Endometrial microvascular endothelial cells (primary cell): ENCODE results near the gene DAPP1. TPM values are rescaled to one million over a fixed set of nuclear protein-coding genes. Genes with fewer than 3 reads are reported as not detected.
"Not testable (repeated sequence)": the region's sequence is repeated elsewhere in the genome, so short reads cannot be mapped to it uniquely, and the experiment has no call there.

Source experiments
- in situ Hi-C: cut with HindIII; loops from 2 replicates; pipeline ENCODE4 v1.10.0; 2017; ENCODE audit warnings: low sequenced_read_pairs, low pct_unique_long_range_greater_than_20kb; ENCODE audit errors: inconsistent ontology term
- total RNA-seq: library from RNA; depleted of rRNA; stranded (reverse); fragments of >200 nt; gene quantifications from one replicate; pipeline ENCODE4 v1.2.3, GENCODE V29; 2015; ENCODE audit errors: inconsistent ontology term

Gene DAPP1
- total RNA-seq, 1 donor from 2014 or later, result not detected

DNA sequence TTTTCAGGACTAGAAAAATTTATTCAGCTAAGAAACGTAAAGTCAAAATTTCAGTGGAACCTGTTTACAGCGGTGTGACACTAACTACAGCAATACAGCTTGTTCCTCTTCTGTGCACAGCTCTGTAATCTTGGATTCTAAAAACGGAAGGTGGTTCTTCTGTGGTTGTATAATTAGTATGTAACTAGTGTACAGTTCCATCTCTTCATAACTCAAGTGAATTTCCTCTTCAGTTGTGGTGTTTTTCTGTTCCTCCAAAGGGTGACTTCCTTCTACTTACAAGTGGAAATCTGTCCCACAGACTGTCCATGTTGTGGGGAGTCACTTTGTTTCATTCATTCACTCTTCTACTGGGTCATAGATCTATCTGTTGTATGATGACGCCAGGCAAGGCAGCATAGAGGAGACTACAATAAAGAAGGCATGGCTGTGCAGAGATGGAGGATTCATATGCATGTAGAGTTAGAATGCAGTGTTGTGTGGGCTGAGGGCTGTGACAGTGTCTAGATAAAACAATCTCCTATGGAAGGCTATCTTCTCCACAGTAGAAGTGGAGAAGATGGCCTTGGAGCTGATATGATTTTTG, 5.4 kb downstream of the DAPP1 start:
- in situ Hi-C loops, result no loop called here

DNA sequence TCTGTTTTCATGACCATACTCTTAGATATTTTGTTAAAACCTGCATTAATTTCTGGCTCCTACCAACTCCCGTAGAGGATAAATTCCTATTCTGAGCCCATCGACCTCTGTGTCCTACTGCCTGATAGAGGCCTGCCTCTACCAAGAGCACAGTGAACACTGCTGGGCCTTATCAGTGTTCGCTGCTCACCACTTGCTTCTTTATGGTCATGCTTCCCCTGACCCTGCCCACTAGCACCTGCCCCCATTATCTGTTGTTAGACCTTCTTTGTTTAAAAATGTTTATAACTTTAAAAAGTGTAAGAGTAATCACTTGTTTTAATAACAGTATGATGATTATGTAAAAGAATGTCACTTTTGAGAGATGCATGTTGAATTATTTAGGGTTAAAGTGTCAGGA, 6.1 kb downstream of the DAPP1 start:
- in situ Hi-C loops, result no loop called here

DNA sequence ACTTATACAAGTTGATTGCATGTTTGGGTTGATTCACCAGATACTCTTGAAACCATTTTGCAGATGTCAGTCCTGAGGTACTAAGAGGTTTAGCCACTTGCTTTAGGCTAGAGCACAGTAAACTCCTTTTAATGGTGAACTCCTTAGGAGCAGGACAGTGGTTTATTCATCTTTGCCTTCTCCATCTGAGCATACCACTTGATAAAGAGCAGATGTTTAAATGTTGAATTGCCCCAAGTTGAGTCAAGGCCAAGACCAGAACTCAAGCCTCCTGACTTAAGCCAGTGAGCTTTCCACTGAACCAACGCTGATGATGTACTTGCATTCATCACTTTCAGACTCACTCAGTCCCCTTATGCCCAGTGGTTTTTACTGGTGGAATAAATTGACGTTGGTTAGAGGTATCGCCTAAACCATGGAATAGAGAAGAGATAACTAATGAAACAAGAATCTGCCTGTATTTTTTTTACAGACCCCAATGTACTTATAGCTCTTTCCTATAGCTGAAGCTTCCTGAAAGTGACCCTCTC, 7.5 kb downstream of the DAPP1 start:
- in situ Hi-C loops, result no loop called here

GRCh38 chr4:99825272-99825671, 8.6 kb downstream of the DAPP1 start:
- in situ Hi-C loops, result no loop called here

DNA sequence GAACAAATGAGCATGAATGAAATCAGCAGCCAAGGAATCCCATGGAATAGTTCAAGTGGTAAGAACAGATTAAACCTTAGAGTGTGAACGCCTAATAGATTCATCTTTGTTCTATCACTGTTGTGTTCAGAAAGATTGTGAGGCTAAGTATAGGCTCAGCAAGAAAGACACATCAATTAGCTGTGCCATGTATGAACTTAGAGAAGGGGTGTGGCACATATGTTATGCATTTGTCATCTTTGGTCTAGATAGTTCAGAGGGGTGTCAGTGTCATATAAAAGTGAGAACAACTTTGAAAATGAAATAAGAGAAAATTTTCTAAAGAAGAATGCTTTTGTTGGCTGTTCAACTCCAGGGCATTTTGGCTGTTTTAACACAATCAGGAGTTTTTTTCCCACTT, 9.4 kb downstream of the DAPP1 start:
- in situ Hi-C loops, result no loop called here

DNA sequence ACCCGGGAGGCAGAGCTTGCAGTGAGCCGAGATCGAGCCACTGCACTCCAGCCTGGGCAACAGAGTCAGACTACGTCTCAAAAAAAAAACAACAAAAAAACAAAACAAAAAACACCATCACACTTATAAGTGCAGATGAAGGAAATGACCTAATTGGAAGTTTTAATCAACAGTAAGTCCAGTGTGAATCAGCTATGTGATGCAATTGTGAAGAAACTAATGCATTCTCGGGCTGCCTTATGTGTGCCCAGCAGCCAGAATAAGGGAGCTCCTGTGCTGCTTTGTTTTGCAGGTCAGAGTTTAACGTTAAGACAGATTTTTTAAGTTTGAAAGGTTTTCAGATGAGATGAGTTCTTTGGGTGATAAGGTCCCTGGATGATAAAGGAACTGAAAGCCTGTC, 10.8 kb downstream of the DAPP1 start:
- in situ Hi-C loops, result no loop called here

GRCh38 chr4:99827857-99828256, 11.2 kb downstream of the DAPP1 start:
- in situ Hi-C loops, result no loop called here

GRCh38 chr4:99828477-99828876, 11.8 kb downstream of the DAPP1 start:
- in situ Hi-C loops, result no loop called here

DNA sequence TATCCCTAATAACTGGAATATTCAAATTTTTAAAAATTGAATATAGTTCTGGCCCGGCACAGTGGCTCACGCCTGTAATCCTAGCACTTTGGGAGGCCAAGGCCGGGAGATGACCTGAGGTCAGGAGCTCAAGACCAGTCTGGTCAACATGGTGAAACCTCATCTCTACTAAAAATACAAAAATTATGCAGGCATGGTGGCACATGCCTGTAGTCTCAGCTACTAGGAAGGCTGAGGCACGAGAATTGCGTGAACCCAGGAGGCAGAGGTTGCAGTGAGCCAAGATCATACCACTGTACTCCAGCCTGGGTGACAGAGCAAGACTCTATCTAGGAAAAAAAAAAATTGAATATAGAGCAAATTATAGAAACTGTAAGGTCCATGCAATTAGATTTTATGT, 13.4 kb downstream of the DAPP1 start:
- in situ Hi-C loops, result not testable (repeated sequence)

GRCh38 chr4:99832321-99832720, 15.7 kb downstream of the DAPP1 start:
- in situ Hi-C loops, result no loop called here

DNA sequence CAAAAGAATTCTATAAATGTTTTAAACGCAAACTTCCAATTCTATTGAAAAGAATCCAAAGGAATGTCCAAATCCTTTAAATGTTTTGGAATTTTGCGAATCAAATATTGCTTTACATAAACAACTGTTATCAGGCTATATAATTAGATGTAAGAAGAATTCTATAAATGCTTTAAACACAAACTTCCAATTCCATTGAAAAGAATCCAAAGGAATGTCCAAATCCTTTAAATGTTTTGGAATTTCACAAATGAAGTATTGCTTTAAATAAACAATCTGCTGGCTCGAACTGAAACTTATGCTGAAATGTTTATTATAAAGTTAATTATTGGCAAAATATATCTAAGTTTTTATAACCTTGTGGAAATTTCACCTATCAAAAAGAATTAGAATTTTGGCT, 16.1 kb downstream of the DAPP1 start:
- in situ Hi-C loops, result no loop called here

- in situ Hi-C loops, result no loop called here
Observed at GRCh38 chr4:99833756-99834155, 17.1 kb downstream of the DAPP1 start.

DNA sequence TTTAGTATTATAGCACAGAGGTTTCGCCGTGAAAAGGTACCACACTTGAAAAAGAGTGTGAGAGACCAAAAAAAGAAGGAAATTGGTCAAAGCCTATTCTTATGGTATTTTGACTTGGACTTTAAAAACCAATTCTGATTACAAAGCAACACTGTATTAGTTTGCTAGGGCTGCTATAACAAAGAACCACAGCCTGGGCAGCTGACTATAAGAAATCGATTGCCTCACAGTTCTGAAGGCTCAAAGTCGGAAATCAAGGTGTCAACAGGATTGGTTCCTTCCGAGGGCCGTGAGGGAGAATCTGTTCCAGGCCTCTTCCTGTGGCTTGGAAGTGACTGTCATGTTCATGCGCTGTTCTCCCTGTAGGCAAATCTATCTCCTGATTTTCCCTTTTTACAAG, 17.9 kb downstream of the DAPP1 start:
- in situ Hi-C loops, result no loop called here

DNA sequence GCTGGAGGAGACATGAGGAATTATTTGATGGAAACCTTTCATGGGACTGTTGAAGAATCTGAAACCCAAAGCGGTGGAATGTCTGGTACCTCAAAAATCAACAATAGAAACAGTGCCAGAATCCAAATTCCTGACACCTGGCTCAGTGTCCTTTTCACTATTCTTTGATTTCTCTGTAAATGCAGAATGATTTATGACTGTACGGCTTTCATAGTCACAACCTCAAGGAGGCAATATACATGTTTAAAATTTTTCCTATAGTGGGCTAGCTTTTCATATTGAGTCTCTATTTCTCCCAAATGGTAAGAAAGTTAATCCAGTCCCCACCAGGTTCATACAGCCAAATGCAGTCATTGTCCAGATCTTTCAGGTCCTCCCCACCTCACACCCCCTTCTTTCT, 19.3 kb downstream of the DAPP1 start:
- in situ Hi-C loops, result no loop called here

DNA sequence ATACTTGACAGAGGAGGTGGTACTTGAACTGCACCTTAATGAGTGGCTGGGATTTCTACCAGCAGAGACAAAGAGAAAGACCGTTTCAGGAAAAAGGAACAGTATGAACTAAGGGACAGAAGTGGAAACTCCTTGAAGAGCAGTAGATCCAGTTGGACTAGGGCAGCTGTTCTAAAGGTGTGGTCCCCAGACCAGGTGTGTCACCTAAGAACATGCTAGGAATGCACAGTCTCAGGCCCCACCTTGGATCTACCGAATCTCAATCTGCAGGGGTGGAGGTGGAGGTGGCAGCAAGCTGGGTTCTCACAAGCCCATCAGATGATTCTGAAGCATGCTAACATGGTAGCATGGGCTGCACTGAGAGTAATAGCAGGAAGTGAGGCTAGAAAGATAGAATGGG, 22.3 kb downstream of the DAPP1 start:
- in situ Hi-C loops, result no loop called here

- in situ Hi-C loops, result no loop called here
Observed at GRCh38 chr4:99841129-99841528, 24.5 kb downstream of the DAPP1 start.

DNA sequence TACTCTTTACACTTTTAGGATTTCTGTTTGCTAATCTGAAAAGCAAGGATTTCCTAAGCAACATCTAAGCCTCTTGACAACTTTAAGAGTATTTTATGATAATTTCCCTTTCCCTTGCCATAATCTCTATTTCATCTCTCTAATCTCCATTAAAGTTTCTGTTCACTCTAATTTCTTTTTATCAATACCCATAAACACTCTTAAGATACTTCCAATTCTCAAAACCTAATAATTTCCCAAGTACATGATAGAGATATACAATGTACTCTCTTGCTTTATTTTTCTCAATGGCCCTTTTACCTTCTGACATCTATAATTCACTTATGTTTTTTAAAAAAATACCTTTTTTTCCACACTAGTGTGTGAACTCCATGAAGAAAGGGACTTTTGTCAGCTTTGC, 26.8 kb downstream of the DAPP1 start:
- in situ Hi-C loops, result no loop called here

DNA sequence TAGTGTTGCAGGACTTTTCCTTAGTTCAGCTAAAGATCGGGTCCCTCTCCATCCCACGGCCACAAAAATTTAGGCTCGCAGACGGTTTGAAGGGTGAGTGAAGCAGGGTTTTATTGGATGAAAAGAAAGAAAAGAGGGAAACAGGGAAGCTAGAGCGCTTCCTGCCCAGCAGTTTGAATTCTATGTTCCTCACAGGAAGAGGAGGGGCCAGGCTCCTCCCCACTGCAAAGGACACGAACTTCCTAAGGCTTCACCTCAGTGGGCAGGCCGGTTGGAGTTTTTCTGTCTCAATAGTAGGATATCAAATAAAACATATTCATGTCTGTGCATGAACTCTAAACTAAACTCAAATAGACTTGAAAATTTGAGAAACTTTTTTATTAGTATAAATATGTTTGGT, 27.4 kb downstream of the DAPP1 start:
- in situ Hi-C loops, result no loop called here

DNA sequence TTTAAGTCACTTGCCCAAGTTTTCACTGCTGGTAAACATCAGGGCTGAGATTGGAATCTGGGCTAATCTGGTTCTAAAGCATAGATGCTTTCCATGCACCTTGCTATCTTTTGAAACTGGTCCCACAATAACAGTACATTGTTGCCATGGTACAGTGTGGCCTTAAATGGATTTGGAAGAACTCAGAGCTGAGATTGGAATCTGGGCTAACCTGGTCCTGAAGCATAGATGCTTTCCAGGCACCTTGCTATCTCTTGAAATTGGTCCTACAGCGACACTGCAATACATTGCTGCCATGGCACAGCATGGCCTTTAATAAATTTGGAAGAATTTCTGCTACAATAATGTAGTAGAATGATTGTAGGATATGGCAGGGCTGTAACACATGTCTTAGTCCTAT, 28.6 kb downstream of the DAPP1 start:
- in situ Hi-C loops, result no loop called here

DNA sequence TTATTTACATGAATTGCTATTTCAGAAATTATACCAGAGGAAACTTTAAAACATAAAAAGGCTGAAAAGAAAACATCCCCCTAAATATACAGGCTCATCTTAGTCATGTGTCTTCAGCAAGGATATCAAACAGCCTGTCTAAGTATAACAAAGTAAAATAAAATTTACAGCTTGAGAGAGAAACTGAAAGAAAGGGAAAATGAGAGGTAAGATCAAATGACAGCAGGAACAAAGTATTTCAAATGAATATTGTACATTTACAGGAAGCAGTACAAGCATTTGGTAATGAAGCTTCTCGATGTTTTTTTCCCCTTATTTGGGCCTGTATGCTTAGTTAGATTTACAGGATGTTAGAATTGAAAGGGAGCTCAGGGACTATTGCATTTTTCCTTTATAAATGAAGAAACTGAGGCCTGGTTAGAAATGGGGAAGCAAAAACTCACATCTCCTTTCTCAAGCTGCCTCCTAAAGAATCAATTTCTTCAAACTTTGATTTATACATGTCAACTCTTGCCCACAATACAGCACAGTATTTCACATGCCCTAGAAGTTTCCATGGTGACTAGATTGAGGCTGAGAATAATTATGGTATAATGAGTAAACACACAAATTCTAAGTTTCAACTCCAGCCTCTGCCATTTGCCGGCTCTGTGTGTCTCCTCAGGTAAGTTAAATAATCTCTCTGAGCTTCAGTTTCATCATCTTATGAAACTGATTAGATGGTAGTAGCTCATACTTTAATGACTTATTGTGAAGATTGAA, 29.3 kb downstream of the DAPP1 start:
- in situ Hi-C loops, result no loop called here

DNA sequence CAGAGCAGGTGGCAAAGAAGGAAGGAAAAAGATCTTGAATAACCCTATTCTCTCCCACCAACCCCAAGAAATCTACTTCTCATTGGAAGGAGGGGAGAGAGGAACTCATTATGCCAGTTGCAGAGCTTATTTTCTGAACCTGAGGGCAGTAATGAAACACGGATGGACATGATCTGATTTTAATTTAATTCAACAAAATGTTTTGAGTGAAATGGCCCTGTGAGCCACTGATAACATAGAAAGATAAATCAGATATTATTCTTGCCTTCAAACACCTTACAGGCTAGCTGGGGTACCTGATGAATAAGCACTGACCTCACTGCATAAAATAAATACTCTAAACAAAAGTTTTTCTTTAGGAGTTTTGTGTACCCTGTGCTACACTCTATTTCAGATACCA, 30.3 kb downstream of the DAPP1 start:
- in situ Hi-C loops, result no loop called here
